GM18867 (cell line): ENCODE results near the gene OGFOD3.

Source experiments
- ATAC-seq: cut with Tn5 transposase; IDR thresholded peaks from one replicate; pipeline ENCODE4 v1.9.1; 2021; ENCODE audit warnings: mild to moderate bottlenecking, moderate library complexity; ENCODE audit not compliant: unreplicated experiment

The OGFOD3 gene

DNA sequence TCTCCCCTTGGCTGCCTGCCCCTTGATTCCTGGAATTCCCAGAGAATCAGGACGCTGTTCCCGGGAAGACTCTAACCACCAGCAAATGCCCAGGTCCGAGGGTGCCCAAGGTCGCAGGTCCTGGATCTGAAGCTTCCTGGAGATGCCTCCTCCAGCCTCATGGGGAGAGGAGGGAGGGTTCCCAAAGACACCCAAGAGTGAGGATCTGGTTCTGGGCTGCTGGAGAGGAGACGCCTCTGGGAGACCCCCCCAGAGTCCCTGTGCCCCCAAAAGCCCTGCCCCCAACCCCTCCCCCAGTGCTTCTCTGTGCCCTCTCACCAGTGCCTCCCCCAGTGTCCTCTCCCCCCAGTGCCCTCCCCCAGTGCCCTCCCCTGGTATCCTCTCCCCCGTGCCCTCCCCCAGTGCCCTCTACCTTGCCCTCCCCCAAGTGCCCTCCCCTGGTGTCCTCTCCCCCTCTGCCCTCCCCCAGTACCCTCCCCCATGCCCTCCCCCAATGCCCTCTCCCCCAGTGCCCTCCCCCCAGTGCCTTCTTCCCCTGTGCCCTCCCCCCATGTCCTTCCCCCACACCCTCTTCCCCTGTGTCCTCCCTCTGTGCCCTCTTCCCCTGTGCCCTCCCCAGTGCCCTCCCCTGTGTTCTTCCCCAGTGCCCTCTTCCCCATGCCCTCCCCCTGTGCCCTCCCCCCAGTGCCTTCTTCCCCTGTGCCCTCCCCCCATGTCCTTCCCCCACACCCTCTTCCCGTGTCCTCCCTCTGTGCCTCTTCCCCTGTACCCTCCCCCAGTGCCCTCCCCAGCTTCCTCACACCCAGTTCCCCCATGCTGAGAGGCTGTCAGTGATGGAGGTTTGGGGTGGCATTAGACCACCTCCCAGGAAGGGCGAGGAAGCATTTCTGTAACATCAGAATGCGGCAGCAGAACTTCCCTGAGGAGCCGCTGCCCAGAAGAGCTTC is 78.5 kb downstream of the OGFOD3 start:
- no peak for ATAC-seq
